ENCODE results near the gene SRGAP2. TPM values are rescaled to one million over a fixed set of nuclear protein-coding genes. Genes with fewer than 3 reads are reported as not detected.
"Not testable (repeated sequence)": the region's sequence is repeated elsewhere in the genome, so short reads cannot be mapped to it uniquely, and the experiment has no call there.

Gene SRGAP2
- 40.6 and 48.9 TPM in 2 replicates for total RNA-seq (2012; rRNA removed)

GRCh38 chr1:206203364-206204158, at the start of gene SRGAP2:
TSS of gene SRGAP2 (plus strand) at chr1:206203541. CDS start at chr1:206205971, 2,430 bp downstream.
- H3K9me3 ChIP-seq (replicated peaks; ENCODE audit: low read length); H3K4me1 ChIP-seq (ENCODE audit: control insufficient read depth, insufficient read depth, low read length); H3K36me3 ChIP-seq (ENCODE audit: insufficient read depth, low read length); H3K27me3 ChIP-seq (ENCODE audit: control insufficient read depth, insufficient read depth, low read length): not testable (repeated sequence)
- Histone ChIP-seq H3K4me2 (ENCODE audit: low read length) (peak within 1 kb of the TSS; percentile 66), H3K9ac (ENCODE audit: low read depth, low read length) (peak within 1 kb of the TSS; percentile 70), H3K4me3 (ENCODE audit: low read length) (peak within 1 kb of the TSS; percentile 68)

GRCh38 chr1:206167350-206168029, 35.9 kb upstream of the SRGAP2 start:
- H3K9ac ChIP-seq (ENCODE audit: low read depth, low read length); H3K36me3 ChIP-seq (ENCODE audit: insufficient read depth, low read length); H3K27me3 ChIP-seq (ENCODE audit: control insufficient read depth, insufficient read depth, low read length); H3K9me3 ChIP-seq (replicated peaks; ENCODE audit: low read length); H3K4me2 ChIP-seq (ENCODE audit: low read length); H3K4me1 ChIP-seq (ENCODE audit: control insufficient read depth, insufficient read depth, low read length); H3K4me3 ChIP-seq (ENCODE audit: low read length): not testable (repeated sequence)

- H3K9me3 ChIP-seq (replicated peaks; ENCODE audit: low read length); H3K4me2 ChIP-seq (ENCODE audit: low read length); H3K4me3 ChIP-seq (ENCODE audit: low read length); H3K36me3 ChIP-seq (ENCODE audit: insufficient read depth, low read length); H3K4me1 ChIP-seq (ENCODE audit: control insufficient read depth, insufficient read depth, low read length); H3K9ac ChIP-seq (ENCODE audit: low read depth, low read length); H3K27me3 ChIP-seq (ENCODE audit: control insufficient read depth, insufficient read depth, low read length): not testable (repeated sequence)
These were observed 33.5 kb upstream of the SRGAP2 start for GRCh38 chr1:206169794-206170193.

GRCh38 chr1:206173110-206173719, 30.1 kb upstream of the SRGAP2 start:
- not testable (repeated sequence) for H3K36me3 ChIP-seq (ENCODE audit: insufficient read depth, low read length); H3K4me1 ChIP-seq (ENCODE audit: control insufficient read depth, insufficient read depth, low read length); H3K27me3 ChIP-seq (ENCODE audit: control insufficient read depth, insufficient read depth, low read length); H3K9ac ChIP-seq (ENCODE audit: low read depth, low read length); H3K4me2 ChIP-seq (ENCODE audit: low read length); H3K4me3 ChIP-seq (ENCODE audit: low read length); H3K9me3 ChIP-seq (replicated peaks; ENCODE audit: low read length)

- not testable (repeated sequence) for H3K36me3 ChIP-seq (ENCODE audit: insufficient read depth, low read length); H3K4me2 ChIP-seq (ENCODE audit: low read length); H3K4me3 ChIP-seq (ENCODE audit: low read length); H3K9me3 ChIP-seq (replicated peaks; ENCODE audit: low read length); H3K9ac ChIP-seq (ENCODE audit: low read depth, low read length); H3K27me3 ChIP-seq (ENCODE audit: control insufficient read depth, insufficient read depth, low read length)
- H3K4me1 ChIP-seq (ENCODE audit: control insufficient read depth, insufficient read depth, low read length): peaks cover 11% of the 10 kb centered on the region
These were observed 29.0 kb upstream of the SRGAP2 start for GRCh38 chr1:206174182-206174868.

GRCh38 chr1:206175459-206176113, 27.8 kb upstream of the SRGAP2 start:
- H3K36me3 ChIP-seq (ENCODE audit: insufficient read depth, low read length); H3K4me3 ChIP-seq (ENCODE audit: low read length); H3K9me3 ChIP-seq (replicated peaks; ENCODE audit: low read length): not testable (repeated sequence)

GRCh38 chr1:206176114-206176502, 27.2 kb upstream of the SRGAP2 start:
- H3K27me3 ChIP-seq (ENCODE audit: control insufficient read depth, insufficient read depth, low read length); H3K4me3 ChIP-seq (ENCODE audit: low read length); H3K4me2 ChIP-seq (ENCODE audit: low read length); H3K9ac ChIP-seq (ENCODE audit: low read depth, low read length); H3K9me3 ChIP-seq (replicated peaks; ENCODE audit: low read length); H3K36me3 ChIP-seq (ENCODE audit: insufficient read depth, low read length): not testable (repeated sequence)
- H3K4me1 ChIP-seq (ENCODE audit: control insufficient read depth, insufficient read depth, low read length): peaks cover 11% of the 10 kb centered on the region

More at GRCh38 chr1:206175459-206176113, 27.8 kb upstream of the SRGAP2 start:
- H3K9ac ChIP-seq (ENCODE audit: low read depth, low read length); H3K27me3 ChIP-seq (ENCODE audit: control insufficient read depth, insufficient read depth, low read length): not testable (repeated sequence)
- H3K4me2 ChIP-seq (ENCODE audit: low read length): peak overlapping the region; percentile 64
- peaks cover 11% of the 10 kb centered on the region for H3K4me1 ChIP-seq (ENCODE audit: control insufficient read depth, insufficient read depth, low read length)

- H3K9ac ChIP-seq (ENCODE audit: low read depth, low read length); H3K36me3 ChIP-seq (ENCODE audit: insufficient read depth, low read length); H3K4me3 ChIP-seq (ENCODE audit: low read length); H3K27me3 ChIP-seq (ENCODE audit: control insufficient read depth, insufficient read depth, low read length); H3K4me2 ChIP-seq (ENCODE audit: low read length); H3K9me3 ChIP-seq (replicated peaks; ENCODE audit: low read length): not testable (repeated sequence)
- H3K4me1 ChIP-seq (ENCODE audit: control insufficient read depth, insufficient read depth, low read length): peaks cover 11% of the 10 kb centered on the region
These were observed 25.0 kb upstream of the SRGAP2 start for GRCh38 chr1:206178061-206178989.

- H3K4me3 ChIP-seq (ENCODE audit: low read length); H3K36me3 ChIP-seq (ENCODE audit: insufficient read depth, low read length); H3K4me2 ChIP-seq (ENCODE audit: low read length); H3K9me3 ChIP-seq (replicated peaks; ENCODE audit: low read length); H3K9ac ChIP-seq (ENCODE audit: low read depth, low read length); H3K27me3 ChIP-seq (ENCODE audit: control insufficient read depth, insufficient read depth, low read length): not testable (repeated sequence)
- peaks cover 11% of the 10 kb centered on the region for H3K4me1 ChIP-seq (ENCODE audit: control insufficient read depth, insufficient read depth, low read length)
These were observed 23.7 kb upstream of the SRGAP2 start for GRCh38 chr1:206179666-206180065.

- H3K27me3 ChIP-seq (ENCODE audit: control insufficient read depth, insufficient read depth, low read length); H3K9me3 ChIP-seq (replicated peaks; ENCODE audit: low read length); H3K4me1 ChIP-seq (ENCODE audit: control insufficient read depth, insufficient read depth, low read length); H3K4me2 ChIP-seq (ENCODE audit: low read length); H3K9ac ChIP-seq (ENCODE audit: low read depth, low read length); H3K4me3 ChIP-seq (ENCODE audit: low read length); H3K36me3 ChIP-seq (ENCODE audit: insufficient read depth, low read length): not testable (repeated sequence)
These were observed 20.7 kb upstream of the SRGAP2 start for GRCh38 chr1:206182368-206183317.

Data from skeletal muscle satellite cell (primary cell).